Left forelimb (tissue), 1 donor: ENCODE measurements around the gene PIKFYVE.
"Not testable (repeated sequence)": the region's sequence is repeated elsewhere in the genome, so short reads cannot be mapped to it uniquely, and the experiment has no call there.

Experiments used
- DNase-seq: peaks from one replicate; pipeline ENCODE4 v3.0.0-alpha.2; 2018; ENCODE audit warnings: low spot score

Gene PIKFYVE

GRCh38 chr2:208265801-208266552 is at the start of gene PIKFYVE:
Gene PIKFYVE (plus strand): TSS chr2:208266255. CDS start chr2:208271520, 5,265 bp downstream.
- peak; percentile 97 for DNase-seq

- DNase-seq = not testable (repeated sequence)
Observed at GRCh38 chr2:208221873-208222272, 44.2 kb upstream of the PIKFYVE start.

GRCh38 chr2:208222351-208222750 is 43.7 kb upstream of the PIKFYVE start:
- DNase-seq = no peak

- no peak for DNase-seq
Observed at GRCh38 chr2:208224802-208225201, 41.3 kb upstream of the PIKFYVE start.

GRCh38 chr2:208227581-208228232 is 38.3 kb upstream of the PIKFYVE start:
- no peak for DNase-seq

- no peak for DNase-seq
Observed at GRCh38 chr2:208228476-208228875, 37.6 kb upstream of the PIKFYVE start.

- no peak for DNase-seq
Observed at GRCh38 chr2:208234786-208235185, 31.3 kb upstream of the PIKFYVE start.

GRCh38 chr2:208235860-208236259 is 30.2 kb upstream of the PIKFYVE start:
- no peak for DNase-seq

- DNase-seq = no peak
Observed at GRCh38 chr2:208239770-208240493, 26.1 kb upstream of the PIKFYVE start.

GRCh38 chr2:208240619-208241209 is 25.3 kb upstream of the PIKFYVE start:
- DNase-seq = no peak

- no peak for DNase-seq
Observed at GRCh38 chr2:208244422-208244821, 21.6 kb upstream of the PIKFYVE start.

GRCh38 chr2:208245746-208246145 is 20.3 kb upstream of the PIKFYVE start:
- DNase-seq = no peak

GRCh38 chr2:208248601-208249000 is 17.5 kb upstream of the PIKFYVE start:
- DNase-seq = no peak

GRCh38 chr2:208249296-208249695 is 16.8 kb upstream of the PIKFYVE start:
- no peak for DNase-seq

GRCh38 chr2:208250388-208250787 is 15.7 kb upstream of the PIKFYVE start:
- DNase-seq = no peak

- no peak for DNase-seq
Observed at GRCh38 chr2:208251098-208251497, 15.0 kb upstream of the PIKFYVE start.

- no peak for DNase-seq
Observed at GRCh38 chr2:208252716-208253492, 13.2 kb upstream of the PIKFYVE start.

GRCh38 chr2:208253600-208254117 is 12.4 kb upstream of the PIKFYVE start:
- DNase-seq = no peak

GRCh38 chr2:208254118-208254870 is 11.8 kb upstream of the PIKFYVE start:
- DNase-seq = peak; percentile 91

GRCh38 chr2:208254871-208255556 is 11.0 kb upstream of the PIKFYVE start, which contains the start of gene IDH1:
Gene IDH1 (minus strand): TSS chr2:208255071. CDS start chr2:208251551, 3,520 bp downstream.
- DNase-seq = peak; percentile 99
